ENCODE results near the gene FAM136A. TPM values are rescaled to one million over a fixed set of nuclear protein-coding genes. Genes with fewer than 3 reads are reported as not detected.
A peak's percentile ranks its signal among the peaks of the same experiment; 100 is the strongest.

FAM136A gene
- total RNA-seq, 1 donor from 2014 or later, result 2.0 TPM

GRCh38 chr2:70247364-70248180 lies 54.3 kb downstream of the FAM136A start:
- Histone ChIP-seq H3K4me3 (peak overlapping the region; percentile 69 to 70), H3K27me3 (no peaks in the 10 kb centered on the region), H3K9me3 (no peaks in the 10 kb centered on the region), H3K4me1 (peaks cover 0 to 9% of the 10 kb centered on the region in 2 donors), H3K36me3 (no peaks in the 10 kb centered on the region), H3K27ac (peak overlapping the region; percentile 87 to 88)
- TF ChIP-seq, protein P1, sequence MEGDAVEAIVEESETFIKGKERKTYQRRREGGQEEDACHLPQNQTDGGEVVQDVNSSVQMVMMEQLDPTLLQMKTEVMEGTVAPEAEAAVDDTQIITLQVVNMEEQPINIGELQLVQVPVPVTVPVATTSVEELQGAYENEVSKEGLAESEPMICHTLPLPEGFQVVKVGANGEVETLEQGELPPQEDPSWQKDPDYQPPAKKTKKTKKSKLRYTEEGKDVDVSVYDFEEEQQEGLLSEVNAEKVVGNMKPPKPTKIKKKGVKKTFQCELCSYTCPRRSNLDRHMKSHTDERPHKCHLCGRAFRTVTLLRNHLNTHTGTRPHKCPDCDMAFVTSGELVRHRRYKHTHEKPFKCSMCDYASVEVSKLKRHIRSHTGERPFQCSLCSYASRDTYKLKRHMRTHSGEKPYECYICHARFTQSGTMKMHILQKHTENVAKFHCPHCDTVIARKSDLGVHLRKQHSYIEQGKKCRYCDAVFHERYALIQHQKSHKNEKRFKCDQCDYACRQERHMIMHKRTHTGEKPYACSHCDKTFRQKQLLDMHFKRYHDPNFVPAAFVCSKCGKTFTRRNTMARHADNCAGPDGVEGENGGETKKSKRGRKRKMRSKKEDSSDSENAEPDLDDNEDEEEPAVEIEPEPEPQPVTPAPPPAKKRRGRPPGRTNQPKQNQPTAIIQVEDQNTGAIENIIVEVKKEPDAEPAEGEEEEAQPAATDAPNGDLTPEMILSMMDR (IDR thresholded peaks at IDR 0.05), result no peak
- intact Hi-C loops (cut with DNase I), result loop anchor here (1.0 to 5.0 kb wide), 6 partner anchors 11 to 730 kb away; partner anchors contain the start of genes ANKRD53, C2orf42, FAM136A and PCBP1
- no peak for DNase-seq (ENCODE audit: low spot score in 2 of 2)

Other genes starting within 250 kb of the FAM136A start
- 227 TPM for gene PCBP1, start 214.6 kb downstream of the FAM136A start, total RNA-seq
- gene C2orf42, start 111.0 kb downstream of the FAM136A start, total RNA-seq, result 9.5 TPM
- 19.3 TPM for gene TIA1, start 53.4 kb downstream of the FAM136A start, total RNA-seq
- gene PCYOX1, start 43.9 kb downstream of the FAM136A start, total RNA-seq, result 19.3 TPM
- 4.0 TPM for gene SNRPG, start 8.3 kb downstream of the FAM136A start, total RNA-seq